ENCODE data around the gene ANO5. TPM values are rescaled to one million over a fixed set of nuclear protein-coding genes. Genes with fewer than 3 reads are reported as not detected.

Gene ANO5
- total and polyA plus RNA-seq, 7 donors: 0.23 to 16.8 (median 10.8) TPM

- no peak for TF ChIP-seq POLR2AphosphoS5 (IDR thresholded peaks at IDR 0.05)
- no peak for TF ChIP-seq EP300 (IDR thresholded peaks at IDR 0.05)
- TF ChIP-seq, protein P1, sequence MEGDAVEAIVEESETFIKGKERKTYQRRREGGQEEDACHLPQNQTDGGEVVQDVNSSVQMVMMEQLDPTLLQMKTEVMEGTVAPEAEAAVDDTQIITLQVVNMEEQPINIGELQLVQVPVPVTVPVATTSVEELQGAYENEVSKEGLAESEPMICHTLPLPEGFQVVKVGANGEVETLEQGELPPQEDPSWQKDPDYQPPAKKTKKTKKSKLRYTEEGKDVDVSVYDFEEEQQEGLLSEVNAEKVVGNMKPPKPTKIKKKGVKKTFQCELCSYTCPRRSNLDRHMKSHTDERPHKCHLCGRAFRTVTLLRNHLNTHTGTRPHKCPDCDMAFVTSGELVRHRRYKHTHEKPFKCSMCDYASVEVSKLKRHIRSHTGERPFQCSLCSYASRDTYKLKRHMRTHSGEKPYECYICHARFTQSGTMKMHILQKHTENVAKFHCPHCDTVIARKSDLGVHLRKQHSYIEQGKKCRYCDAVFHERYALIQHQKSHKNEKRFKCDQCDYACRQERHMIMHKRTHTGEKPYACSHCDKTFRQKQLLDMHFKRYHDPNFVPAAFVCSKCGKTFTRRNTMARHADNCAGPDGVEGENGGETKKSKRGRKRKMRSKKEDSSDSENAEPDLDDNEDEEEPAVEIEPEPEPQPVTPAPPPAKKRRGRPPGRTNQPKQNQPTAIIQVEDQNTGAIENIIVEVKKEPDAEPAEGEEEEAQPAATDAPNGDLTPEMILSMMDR (IDR thresholded peaks at IDR 0.05): no peak
- TF ChIP-seq POLR2A (IDR thresholded peaks at IDR 0.05): no peak
- peaks cover 0 to 27% (median 23%) of the 10 kb centered on the region in 4 donors for H3K4me1 ChIP-seq
- no peaks in the 10 kb centered on the region for H3K9me3 ChIP-seq
- WGBS, 2 donors: 41 to 50% methylated on average over 5 of the region's 5 CpGs
- no peaks in the 10 kb centered on the region for H3K36me3 ChIP-seq
- intact Hi-C loops (cut with DNase I): no loop called here
- peak overlapping the region in 3 of 4 donors; percentile 54 to 73 (median 70) for H3K4me3 ChIP-seq
- H3K27me3 ChIP-seq: no peaks in the 10 kb centered on the region
- no peak for DNase-seq
- peak overlapping the region; percentile 76 to 88 (median 79) for H3K27ac ChIP-seq
Observed at GRCh38 chr11:22194306-22194705, 1.4 kb downstream of the ANO5 start.

DNA sequence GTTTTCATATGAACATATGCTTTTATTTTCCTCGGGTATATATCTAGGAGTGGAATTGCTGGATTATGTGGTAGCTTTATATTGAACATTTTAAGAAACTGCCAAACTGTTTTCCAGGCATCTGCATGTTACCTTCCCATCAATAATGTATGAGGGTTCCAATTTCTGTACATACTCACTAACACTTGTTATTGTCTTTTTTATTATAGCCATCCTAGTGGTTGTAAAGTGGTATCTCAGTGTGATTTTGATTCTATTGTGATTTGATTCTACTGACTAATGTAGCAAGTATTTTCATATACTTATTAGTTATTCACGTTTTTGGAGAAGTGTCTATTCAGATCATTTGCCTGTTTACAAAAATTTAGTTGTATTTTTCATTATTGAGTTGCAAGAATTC, 2.0 kb downstream of the ANO5 start:
- no peak for DNase-seq
- 59 to 63% methylated on average over 2 of the region's 2 CpGs for WGBS, 2 donors
- Histone ChIP-seq H3K9me3 (no peaks in the 10 kb centered on the region), H3K36me3 (no peaks in the 10 kb centered on the region), H3K4me1 (peaks cover 0 to 27% (median 23%) of the 10 kb centered on the region in 4 donors), H3K27me3 (no peaks in the 10 kb centered on the region), H3K4me3 (peak overlapping the region in 1 of 4 donors; percentile 70), H3K27ac (peak overlapping the region in 1 of 4 donors; percentile 88)
- TF ChIP-seq, protein P1 (IDR thresholded peaks at IDR 0.05): no peak
- TF ChIP-seq EP300 (IDR thresholded peaks at IDR 0.05) (no peak), POLR2A (IDR thresholded peaks at IDR 0.05) (no peak), POLR2AphosphoS5 (IDR thresholded peaks at IDR 0.05) (no peak)
- intact Hi-C loops (cut with DNase I): no loop called here

- Histone ChIP-seq H3K27ac (peak overlapping the region in 2 of 4 donors; percentile 8 to 36), H3K4me3 (no peak overlapping the region), H3K27me3 (no peaks in the 10 kb centered on the region), H3K36me3 (no peaks in the 10 kb centered on the region), H3K9me3 (no peaks in the 10 kb centered on the region), H3K4me1 (peaks cover 0 to 27% (median 22%) of the 10 kb centered on the region in 4 donors)
- DNase-seq: no peak
- no peak for TF ChIP-seq POLR2A (IDR thresholded peaks at IDR 0.05)
- TF ChIP-seq POLR2AphosphoS5 (IDR thresholded peaks at IDR 0.05): no peak
- no peak for TF ChIP-seq EP300 (IDR thresholded peaks at IDR 0.05)
- TF ChIP-seq, protein P1 (IDR thresholded peaks at IDR 0.05): no peak
- WGBS, 2 donors: 82 to 87% methylated on average over 4 of the region's 4 CpGs
- intact Hi-C loops (cut with DNase I): no loop called here
Observed at GRCh38 chr11:22197139-22198005, 4.5 kb downstream of the ANO5 start.

DNA sequence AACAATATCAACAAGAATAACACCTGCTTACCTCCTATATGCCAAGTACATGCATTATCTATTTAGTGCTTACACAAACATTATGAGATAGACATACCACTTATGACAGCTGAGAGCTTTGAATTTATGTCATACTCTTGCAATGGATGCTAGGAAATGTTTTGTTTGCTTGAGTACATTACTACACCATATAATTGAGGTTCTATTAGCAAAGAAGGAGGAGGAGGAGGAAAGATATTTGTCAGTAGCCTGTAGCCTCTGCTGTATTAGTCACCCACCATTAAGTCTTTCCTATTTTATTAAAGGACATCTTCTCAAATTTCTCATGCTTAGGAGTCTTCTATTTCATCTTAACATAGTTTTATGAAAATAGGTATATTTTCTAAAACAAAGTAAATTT, 6.4 kb downstream of the ANO5 start:
- intact Hi-C loops (cut with DNase I): no loop called here
- Histone ChIP-seq H3K27me3 (no peaks in the 10 kb centered on the region), H3K36me3 (no peaks in the 10 kb centered on the region), H3K4me1 (peaks cover 0 to 21% (median 12%) of the 10 kb centered on the region in 4 donors), H3K4me3 (no peak overlapping the region), H3K9me3 (no peaks in the 10 kb centered on the region), H3K27ac (no peak overlapping the region)
- no peak for DNase-seq
- TF ChIP-seq POLR2AphosphoS5 (IDR thresholded peaks at IDR 0.05) (no peak), EP300 (IDR thresholded peaks at IDR 0.05) (no peak), POLR2A (IDR thresholded peaks at IDR 0.05) (no peak)
- TF ChIP-seq, protein P1 (IDR thresholded peaks at IDR 0.05): no peak

Measured in sigmoid colon (tissue), 7 donors.